Memory B cell (primary cell): Measurements from ENCODE around the gene ZNRF1.

Source experiments
- ATAC-seq: fragments of 150-1000 bp; cut with Tn5 transposase; 2 replicates; pipeline ENCODE4 v1.10.0; 2021; ENCODE audit warnings: low read depth, mild to moderate bottlenecking, moderate library complexity
- DNase-seq, 2 donors: peaks; one replicate each; pipeline ENCODE4 v3.0.0; 2022; ENCODE audit warnings: low spot score in 2 of 2
- H3K27ac Mint-ChIP-seq: one replicate; pipeline ENCODE4 v1.8.0; 2022; ENCODE audit warnings: mild to moderate bottlenecking, moderate library complexity, mixed read lengths
- H3K27me3 Mint-ChIP-seq: one replicate; pipeline ENCODE4 v1.8.0; 2022; ENCODE audit warnings: mixed read lengths
- H3K36me3 Mint-ChIP-seq: one replicate; pipeline ENCODE4 v1.8.0; 2022; ENCODE audit warnings: mild to moderate bottlenecking, mixed read lengths
- H3K4me1 Mint-ChIP-seq: one replicate; pipeline ENCODE4 v1.8.0; 2022; ENCODE audit warnings: mixed read lengths
- H3K4me3 Mint-ChIP-seq: one replicate; pipeline ENCODE4 v1.8.0; 2022; ENCODE audit warnings: mild to moderate bottlenecking, moderate library complexity, mixed read lengths
- H3K9me3 Mint-ChIP-seq: one replicate; pipeline ENCODE4 v1.8.0; 2022; ENCODE audit warnings: mixed read lengths

ZNRF1 gene

GRCh38 chr16:75026892-75027391 is 28.1 kb downstream of the ZNRF1 start:
- Mint-ChIP-seq H3K36me3 (peaks cover 3% of the 10 kb centered on the region), H3K4me3 (no peak overlapping the region), H3K27ac (no peak overlapping the region), H3K4me1 (no peaks in the 10 kb centered on the region), H3K9me3 (peaks cover under 1% of the 10 kb centered on the region), H3K27me3 (no peaks in the 10 kb centered on the region)
- ATAC-seq, result no peak
- no peak for DNase-seq

GRCh38 chr16:75027520-75028300 is 28.9 kb downstream of the ZNRF1 start:
- peaks cover under 1% of the 10 kb centered on the region for H3K36me3 Mint-ChIP-seq
- H3K4me3 Mint-ChIP-seq, result no peak overlapping the region
- ATAC-seq, result no peak
- H3K4me1 Mint-ChIP-seq, result no peaks in the 10 kb centered on the region
- no peak for DNase-seq
- no peaks in the 10 kb centered on the region for H3K9me3 Mint-ChIP-seq
- no peaks in the 10 kb centered on the region for H3K27me3 Mint-ChIP-seq
- no peak overlapping the region for H3K27ac Mint-ChIP-seq

DNA sequence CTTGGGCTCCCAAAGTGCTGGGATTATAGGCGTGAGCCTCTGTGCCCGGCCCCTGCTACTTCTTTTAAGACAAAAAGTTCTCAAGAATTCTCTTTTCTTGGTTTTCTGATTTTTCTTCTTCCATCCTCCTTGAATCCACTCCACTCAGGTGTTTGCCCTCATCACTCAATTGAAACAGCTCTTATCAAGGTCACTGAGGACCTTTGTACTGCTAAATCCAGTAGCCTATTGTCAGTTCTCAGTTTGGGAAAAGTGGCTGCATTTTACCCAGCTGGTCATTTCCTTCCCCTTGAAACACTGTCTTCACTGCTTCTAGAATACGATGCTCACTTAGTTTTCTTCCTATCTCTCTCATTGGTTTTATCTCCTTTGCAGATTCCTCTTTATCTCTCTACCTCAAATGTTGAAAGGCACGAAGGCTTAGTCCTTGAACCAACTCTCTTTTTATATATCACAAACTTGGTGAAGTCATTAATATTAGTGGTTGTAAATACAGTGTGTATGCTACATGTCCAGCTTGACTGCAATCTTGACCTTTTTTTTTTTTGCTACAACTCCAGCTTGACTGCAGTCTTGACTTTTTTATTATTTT is 29.8 kb downstream of the ZNRF1 start:
- no peak for ATAC-seq
- DNase-seq, result no peak
- H3K4me3 Mint-ChIP-seq, result no peak overlapping the region

DNA sequence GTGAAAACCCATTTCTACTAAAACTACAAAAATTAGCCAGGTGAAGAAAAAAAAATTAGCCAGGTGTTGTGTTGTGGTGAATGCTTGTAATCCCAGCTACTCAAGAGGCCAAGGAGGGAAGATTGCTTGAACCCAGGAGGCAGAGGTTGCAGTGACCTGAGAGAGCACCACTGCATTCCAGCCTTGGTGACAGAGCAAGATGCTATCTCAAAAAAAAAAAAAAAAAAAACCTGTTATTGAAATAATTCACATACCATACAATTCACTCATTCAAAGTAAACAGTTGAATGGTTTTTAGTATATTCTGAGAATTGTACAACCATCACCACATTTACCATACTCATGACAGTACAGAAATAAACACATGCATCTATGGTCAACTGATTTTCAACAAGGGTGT is 31.0 kb downstream of the ZNRF1 start:
- Mint-ChIP-seq H3K27ac (no peak overlapping the region), H3K9me3 (no peaks in the 10 kb centered on the region), H3K4me1 (no peaks in the 10 kb centered on the region), H3K36me3 (no peaks in the 10 kb centered on the region), H3K4me3 (no peak overlapping the region), H3K27me3 (no peaks in the 10 kb centered on the region)
- no peak for DNase-seq
- no peak for ATAC-seq

More for the DNA sequence above, 29.8 kb downstream of the ZNRF1 start:
- Mint-ChIP-seq H3K27ac (no peak overlapping the region), H3K9me3 (no peaks in the 10 kb centered on the region), H3K4me1 (no peaks in the 10 kb centered on the region), H3K27me3 (no peaks in the 10 kb centered on the region), H3K36me3 (no peaks in the 10 kb centered on the region)

- Mint-ChIP-seq H3K4me1 (no peaks in the 10 kb centered on the region), H3K36me3 (no peaks in the 10 kb centered on the region), H3K27ac (no peak overlapping the region), H3K9me3 (no peaks in the 10 kb centered on the region), H3K27me3 (no peaks in the 10 kb centered on the region), H3K4me3 (no peak overlapping the region)
- no peak for DNase-seq
- no peak for ATAC-seq
Measured at GRCh38 chr16:75032655-75033054, 33.8 kb downstream of the ZNRF1 start.

- Mint-ChIP-seq H3K36me3 (no peaks in the 10 kb centered on the region), H3K27ac (no peak overlapping the region), H3K4me1 (no peaks in the 10 kb centered on the region), H3K9me3 (no peaks in the 10 kb centered on the region), H3K4me3 (no peak overlapping the region), H3K27me3 (no peaks in the 10 kb centered on the region)
- ATAC-seq, result no peak
- no peak for DNase-seq
Measured at GRCh38 chr16:75035410-75035968, 36.7 kb downstream of the ZNRF1 start.

DNA sequence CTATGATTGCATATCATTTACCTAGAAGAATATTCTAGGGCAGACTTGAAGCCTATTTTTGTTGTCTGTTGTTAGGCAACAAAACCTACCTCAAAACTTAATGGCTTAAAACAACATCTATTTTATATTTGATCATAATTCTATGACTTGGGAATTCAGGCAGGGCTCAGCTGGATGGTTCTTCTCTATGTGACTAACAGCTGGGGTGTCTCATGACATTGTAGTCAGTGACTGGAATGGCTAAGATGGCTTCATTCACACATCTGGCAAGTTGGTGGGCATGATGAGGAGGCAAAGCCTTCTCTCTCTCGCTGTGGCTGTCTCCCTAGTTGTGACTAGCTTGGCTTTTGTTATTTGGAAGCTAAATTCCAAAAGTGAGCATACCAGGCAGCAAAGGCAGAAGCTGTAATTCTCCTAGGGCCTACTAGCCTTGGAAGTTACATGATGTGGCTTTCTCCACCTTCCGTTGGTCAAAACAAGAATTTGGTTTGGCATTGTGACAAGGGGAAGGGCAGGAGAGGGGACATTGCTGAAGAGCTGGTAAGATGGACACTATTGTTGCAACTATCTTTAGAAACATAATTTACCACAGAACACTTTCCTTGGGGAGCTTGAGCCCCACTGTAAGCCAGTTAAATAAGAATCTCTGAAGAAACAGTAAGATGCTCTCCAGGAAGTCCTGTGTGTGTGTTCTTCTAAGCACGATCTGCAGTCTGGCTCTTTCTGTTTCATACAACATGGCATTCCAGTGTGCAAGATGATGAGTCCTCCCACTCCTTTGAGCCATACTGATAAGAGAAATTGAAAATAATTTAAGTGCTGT is 39.4 kb downstream of the ZNRF1 start:
- H3K27me3 Mint-ChIP-seq, result no peaks in the 10 kb centered on the region
- H3K9me3 Mint-ChIP-seq, result no peaks in the 10 kb centered on the region
- H3K4me1 Mint-ChIP-seq, result no peaks in the 10 kb centered on the region
- H3K4me3 Mint-ChIP-seq, result no peak overlapping the region
- DNase-seq, result no peak
- ATAC-seq, result no peak
- no peak overlapping the region for H3K27ac Mint-ChIP-seq
- no peaks in the 10 kb centered on the region for H3K36me3 Mint-ChIP-seq

DNA sequence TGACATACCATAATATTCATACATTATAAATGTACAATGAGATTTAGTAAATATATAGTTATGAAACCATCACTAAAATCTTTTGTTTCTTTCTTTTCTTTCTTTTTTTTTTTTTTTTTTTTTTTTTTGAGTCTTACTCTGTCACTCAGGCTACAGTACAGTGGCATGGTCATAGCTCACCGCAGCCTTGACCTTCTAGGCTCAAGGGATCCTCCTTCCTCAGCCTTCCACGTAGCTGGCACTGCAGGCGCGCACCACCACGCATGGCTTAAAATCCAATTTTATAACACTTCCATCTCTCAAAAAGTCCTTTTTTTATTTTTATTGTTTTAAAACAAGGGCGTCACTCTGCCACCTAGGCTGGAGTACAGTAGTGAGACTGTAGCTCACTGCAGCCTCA is 41.1 kb downstream of the ZNRF1 start:
- Mint-ChIP-seq H3K4me3 (no peak overlapping the region), H3K36me3 (no peaks in the 10 kb centered on the region), H3K27ac (no peak overlapping the region), H3K4me1 (no peaks in the 10 kb centered on the region), H3K9me3 (no peaks in the 10 kb centered on the region), H3K27me3 (no peaks in the 10 kb centered on the region)
- no peak for DNase-seq
- ATAC-seq, result no peak

- H3K9me3 Mint-ChIP-seq, result no peaks in the 10 kb centered on the region
- H3K27me3 Mint-ChIP-seq, result no peaks in the 10 kb centered on the region
- DNase-seq (no peak), ATAC-seq (no peak)
- H3K36me3 Mint-ChIP-seq, result no peaks in the 10 kb centered on the region
- no peak overlapping the region for H3K27ac Mint-ChIP-seq
- H3K4me1 Mint-ChIP-seq, result no peaks in the 10 kb centered on the region
- H3K4me3 Mint-ChIP-seq, result no peak overlapping the region
Measured at GRCh38 chr16:75042426-75043174, 43.8 kb downstream of the ZNRF1 start.

DNA sequence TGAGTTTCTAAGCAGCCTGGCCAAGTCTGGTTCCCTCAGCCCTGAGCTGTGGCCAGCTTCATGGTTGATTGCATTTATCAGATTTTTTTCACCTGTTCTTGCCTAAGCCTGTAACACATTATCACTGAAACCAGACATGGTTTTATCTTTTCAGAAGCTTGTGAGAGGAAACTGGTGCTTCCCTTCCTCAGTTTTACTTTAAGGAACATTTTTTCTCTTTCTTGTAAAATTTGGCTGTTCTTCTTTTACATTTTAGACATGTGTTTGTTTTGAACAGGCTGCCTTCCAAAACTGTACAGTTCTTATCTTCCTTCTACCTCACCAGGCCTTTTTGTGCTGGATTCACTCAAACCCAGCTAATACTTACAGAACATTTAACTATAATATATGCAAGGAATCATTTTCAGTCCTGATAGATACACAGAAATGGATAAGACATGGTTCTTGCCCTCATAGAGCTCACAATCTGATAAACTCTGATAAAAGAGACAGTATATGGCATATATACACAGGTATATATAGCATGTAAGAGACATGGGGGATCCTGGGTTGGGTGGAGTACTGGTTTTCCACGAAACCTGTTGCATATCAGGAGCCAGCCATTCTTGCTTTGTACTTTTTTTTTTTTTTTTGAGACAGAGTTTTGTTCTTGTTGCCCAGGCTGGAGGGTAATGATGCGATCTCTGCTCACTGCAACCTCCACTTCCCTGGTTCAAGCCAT is 44.5 kb downstream of the ZNRF1 start:
- Mint-ChIP-seq H3K27ac (no peak overlapping the region), H3K4me3 (no peak overlapping the region), H3K9me3 (no peaks in the 10 kb centered on the region), H3K27me3 (no peaks in the 10 kb centered on the region), H3K36me3 (no peaks in the 10 kb centered on the region), H3K4me1 (no peaks in the 10 kb centered on the region)
- ATAC-seq, result no peak
- DNase-seq, result no peak

DNA sequence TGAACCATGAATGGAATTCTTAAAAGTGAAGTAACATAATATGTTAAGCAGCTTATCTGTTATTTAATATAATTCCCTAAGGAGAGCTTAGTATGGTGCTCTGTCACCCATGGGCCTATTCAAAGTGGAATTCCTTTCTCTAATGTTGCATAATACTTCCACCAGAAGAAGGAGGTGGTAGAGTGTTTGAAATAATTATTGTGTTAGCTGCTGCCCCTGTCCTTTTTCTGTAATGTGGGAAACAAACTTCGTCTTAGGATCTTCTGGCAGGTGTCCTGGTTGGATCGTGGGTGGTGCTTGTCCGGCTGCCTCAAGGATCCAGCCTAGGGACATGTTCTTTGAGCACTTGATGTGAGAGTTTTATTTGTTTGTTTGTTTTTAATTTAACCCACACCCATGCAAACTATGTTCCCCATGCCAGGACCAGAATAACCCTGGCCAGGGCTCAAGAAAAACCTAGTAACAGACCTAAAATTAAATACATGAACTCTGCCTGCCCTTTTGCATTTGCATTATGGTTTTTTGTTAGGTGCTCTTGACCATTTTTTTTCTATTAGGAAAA is 46.1 kb downstream of the ZNRF1 start:
- H3K4me3 Mint-ChIP-seq, result no peak overlapping the region
- DNase-seq, result no peak
- H3K4me1 Mint-ChIP-seq, result no peaks in the 10 kb centered on the region
- H3K27ac Mint-ChIP-seq, result no peak overlapping the region
- no peaks in the 10 kb centered on the region for H3K27me3 Mint-ChIP-seq
- no peaks in the 10 kb centered on the region for H3K36me3 Mint-ChIP-seq
- ATAC-seq, result no peak
- H3K9me3 Mint-ChIP-seq, result no peaks in the 10 kb centered on the region

DNA sequence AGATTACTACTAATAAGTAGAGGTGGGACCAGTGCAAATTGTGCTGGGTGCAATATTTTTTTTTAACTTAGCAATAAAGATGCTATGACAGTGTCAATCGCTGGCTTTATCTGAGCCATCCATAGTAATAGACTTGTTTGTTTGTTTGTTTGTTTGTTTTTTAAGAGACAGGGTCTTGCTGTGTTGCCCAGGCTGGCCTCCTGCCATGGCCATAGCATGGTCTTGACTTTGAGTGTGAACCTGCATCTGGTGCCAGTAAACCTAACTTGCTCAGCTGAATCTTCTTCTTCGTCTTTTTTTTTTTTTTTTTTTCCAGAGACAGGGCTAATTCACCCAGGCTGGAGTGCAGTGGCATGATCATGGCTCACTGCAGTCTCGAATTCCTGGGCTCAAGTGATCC is 46.6 kb downstream of the ZNRF1 start:
- Mint-ChIP-seq H3K27me3 (no peaks in the 10 kb centered on the region), H3K36me3 (no peaks in the 10 kb centered on the region), H3K4me1 (no peaks in the 10 kb centered on the region), H3K4me3 (no peak overlapping the region), H3K27ac (no peak overlapping the region), H3K9me3 (no peaks in the 10 kb centered on the region)
- DNase-seq, result no peak
- ATAC-seq, result no peak

DNA sequence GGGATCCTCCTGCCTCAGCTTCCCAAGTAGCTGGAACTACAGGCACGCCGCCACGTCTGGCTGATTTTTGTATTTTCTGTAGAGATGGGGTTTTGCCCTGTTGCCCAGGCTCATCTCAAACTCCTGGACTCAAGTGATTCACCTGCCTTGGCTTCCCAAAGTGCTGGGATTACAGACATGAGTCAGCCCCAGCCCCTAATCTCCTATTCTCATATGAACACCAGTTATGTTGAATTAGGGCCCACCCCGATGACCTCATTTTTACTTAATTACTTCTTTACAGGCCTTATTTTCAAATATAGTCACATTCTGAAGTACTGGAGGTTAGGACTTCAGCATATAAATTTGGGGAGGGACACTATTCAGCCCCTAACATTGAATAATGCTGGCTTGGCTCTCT is 49.2 kb downstream of the ZNRF1 start:
- DNase-seq (no peak), ATAC-seq (no peak)
- Mint-ChIP-seq H3K27me3 (no peaks in the 10 kb centered on the region), H3K4me1 (no peaks in the 10 kb centered on the region), H3K27ac (no peak overlapping the region), H3K9me3 (no peaks in the 10 kb centered on the region), H3K4me3 (no peak overlapping the region), H3K36me3 (no peaks in the 10 kb centered on the region)
